DMS79 treated with DMSO at 0.1 percent for 48 hours (cell line): ENCODE data around the gene MRPS2.
"Not testable (repeated sequence)": the region's sequence is repeated elsewhere in the genome, so short reads cannot be mapped to it uniquely, and the experiment has no call there.

Experiments used
- DNase-seq: peaks from one replicate; lab custom pipeline; 2025; lab: John Stamatoyannopoulos, UW

MRPS2 gene

DNA sequence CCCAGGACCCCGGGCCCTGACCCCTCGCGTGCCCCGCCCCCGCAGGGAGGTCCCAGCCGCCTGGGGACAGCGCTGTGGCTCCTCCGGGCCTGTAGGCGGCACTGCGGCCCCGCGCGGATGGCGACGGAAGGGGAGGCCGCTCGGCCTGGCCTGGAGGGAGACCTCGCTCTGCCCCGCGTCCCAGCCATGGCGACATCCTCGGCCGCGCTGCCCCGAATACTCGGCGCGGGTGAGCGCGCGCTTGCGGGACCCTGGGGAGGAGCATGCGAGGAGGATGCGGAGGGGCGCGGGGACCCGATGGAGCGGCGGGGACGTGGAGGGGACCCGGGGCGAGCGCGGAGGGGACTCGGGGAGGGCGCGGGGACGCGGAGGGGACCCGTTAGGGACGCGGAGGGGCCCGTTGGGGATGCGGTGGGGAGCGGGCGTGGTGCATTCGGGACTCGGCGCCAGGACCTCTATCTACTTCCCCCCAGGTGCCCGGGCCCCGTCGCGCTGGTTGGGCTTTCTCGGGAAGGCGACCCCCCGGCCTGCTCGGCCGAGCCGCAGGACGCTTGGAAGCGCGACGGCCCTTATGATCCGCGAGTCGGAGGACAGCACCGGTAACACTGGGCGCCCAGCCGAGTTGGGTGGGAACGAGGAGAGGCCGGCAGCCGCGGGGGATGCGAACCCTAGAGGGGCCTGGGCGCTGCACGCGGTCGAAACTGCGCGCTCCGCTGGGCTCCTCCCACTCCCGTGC lies at the start of gene MRPS2:
Gene MRPS2, plus strand, starts transcription at position 158 of the 736 bp plus-strand sequence. Its CDS starts 29 bp downstream, at position 187.
- peak; percentile 61 for DNase-seq

- DNase-seq: no peak
These were observed 49.5 kb upstream of the MRPS2 start for GRCh38 chr9:135450956-135451355.

GRCh38 chr9:135451909-135452308 lies 48.6 kb upstream of the MRPS2 start:
- not testable (repeated sequence) for DNase-seq

GRCh38 chr9:135454737-135455136 lies 45.7 kb upstream of the MRPS2 start:
- no peak for DNase-seq

DNA sequence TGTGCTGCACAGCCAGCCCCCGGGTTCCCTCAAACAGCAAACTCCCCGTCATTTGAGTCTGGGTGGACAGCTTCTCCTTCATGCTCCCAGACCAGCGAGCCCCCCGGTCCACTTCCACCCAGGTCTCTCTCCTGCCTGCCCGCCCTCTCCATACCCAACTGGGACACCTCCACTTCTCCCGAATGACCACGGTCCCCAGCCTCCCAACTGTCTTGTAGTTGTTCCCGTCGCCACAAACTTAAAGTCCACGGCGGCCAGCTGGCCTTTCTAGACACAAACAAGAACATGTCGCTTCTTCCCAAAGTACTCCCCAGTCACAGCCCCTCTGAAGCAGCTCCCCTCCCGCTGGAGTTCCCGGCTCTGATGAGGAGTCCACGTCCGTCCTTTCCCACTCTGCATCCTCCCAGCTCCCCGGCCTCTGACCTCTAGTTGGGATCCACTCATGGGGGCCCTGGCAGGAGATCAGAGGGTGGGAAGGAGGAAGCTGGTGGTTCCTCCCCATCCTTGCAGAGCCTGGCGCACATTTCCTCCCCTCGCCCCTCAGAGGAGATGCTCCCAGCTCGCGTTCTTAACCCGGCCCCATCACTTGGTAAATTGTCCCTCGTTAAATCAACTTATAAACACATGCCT lies 45.0 kb upstream of the MRPS2 start:
- DNase-seq: no peak

GRCh38 chr9:135456436-135457104 lies 43.9 kb upstream of the MRPS2 start:
- peak; percentile 33 for DNase-seq

GRCh38 chr9:135458478-135458877 lies 42.0 kb upstream of the MRPS2 start:
- DNase-seq: not testable (repeated sequence)

- DNase-seq: peak; percentile 46
These were observed 38.5 kb upstream of the MRPS2 start for GRCh38 chr9:135461936-135462335.

- DNase-seq: no peak
These were observed 37.3 kb upstream of the MRPS2 start for GRCh38 chr9:135463140-135463539.

- DNase-seq: no peak
These were observed 36.3 kb upstream of the MRPS2 start for GRCh38 chr9:135464181-135464580.

- no peak for DNase-seq
These were observed 31.5 kb upstream of the MRPS2 start for GRCh38 chr9:135468854-135469521.

DNA sequence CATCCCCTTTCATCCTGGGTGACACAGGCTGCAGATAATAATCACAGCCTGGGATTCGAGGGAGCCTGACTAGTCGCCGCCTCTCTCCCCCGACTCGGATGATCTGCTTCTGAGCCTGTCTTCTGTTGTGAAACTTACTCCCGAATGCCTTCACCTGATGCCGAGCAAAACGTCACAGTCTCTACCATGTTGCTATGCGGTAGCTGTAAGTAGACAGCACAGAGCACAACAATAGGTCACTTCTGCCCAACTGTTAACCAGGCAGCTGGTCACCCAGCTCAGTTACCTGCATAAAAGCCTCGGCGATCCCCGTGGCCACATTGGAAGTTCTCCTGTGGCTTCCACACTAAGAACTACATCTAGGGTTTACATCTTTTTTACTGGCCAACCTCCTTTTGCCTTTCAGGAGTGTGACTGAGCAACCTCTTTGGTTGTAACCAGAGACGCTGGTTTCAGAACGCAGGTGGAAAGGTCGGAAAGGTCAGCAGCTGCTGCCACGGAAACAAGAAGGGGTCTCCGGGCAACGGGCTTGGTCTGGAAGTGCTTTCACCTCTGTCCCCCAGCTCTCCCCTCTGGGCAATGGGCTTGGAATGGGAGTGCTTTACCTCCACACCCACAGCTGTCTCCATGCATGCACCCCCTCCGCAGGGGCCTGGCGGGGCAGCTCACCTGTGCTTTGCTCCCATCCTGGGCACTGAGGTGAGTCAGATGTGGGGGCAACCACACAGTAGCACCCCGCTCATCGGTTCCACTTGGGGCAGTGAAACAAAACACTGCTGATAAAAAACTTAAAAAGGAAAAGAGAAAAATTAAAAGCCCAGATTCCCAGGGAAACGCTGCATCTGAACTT lies 28.5 kb upstream of the MRPS2 start:
- peak; percentile 80 for DNase-seq

DNA sequence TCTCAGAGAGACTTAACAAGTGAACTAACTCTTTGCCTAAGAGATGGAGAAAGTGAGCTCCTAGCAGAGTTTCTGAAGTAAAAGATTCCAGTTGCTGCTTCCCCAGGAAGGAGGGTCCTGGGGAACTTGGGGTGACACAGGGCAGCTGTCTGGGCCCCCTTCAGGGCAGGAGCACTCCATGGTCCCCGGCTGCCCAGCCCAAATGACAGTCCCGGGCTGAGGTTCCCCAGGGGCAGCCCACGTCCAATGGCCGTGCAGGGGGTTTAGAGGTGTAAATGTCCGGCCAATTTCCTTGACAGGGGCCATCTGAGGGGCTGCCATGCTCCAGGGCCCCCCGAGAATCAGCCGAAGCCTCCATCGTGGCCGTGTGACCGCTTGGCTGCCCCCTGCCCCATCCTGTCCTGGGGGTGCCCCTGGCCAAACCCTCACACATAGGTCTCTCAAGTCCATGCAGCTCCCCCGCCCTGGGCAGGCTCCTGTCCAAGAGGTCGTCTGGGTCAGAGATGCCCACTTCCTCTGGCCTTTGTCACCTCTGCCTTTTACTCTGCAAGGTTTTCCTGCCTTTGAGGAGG lies 26.4 kb upstream of the MRPS2 start:
- DNase-seq: no peak

- DNase-seq: peak; percentile 25
These were observed 25.6 kb upstream of the MRPS2 start for GRCh38 chr9:135474915-135475314.

DNA sequence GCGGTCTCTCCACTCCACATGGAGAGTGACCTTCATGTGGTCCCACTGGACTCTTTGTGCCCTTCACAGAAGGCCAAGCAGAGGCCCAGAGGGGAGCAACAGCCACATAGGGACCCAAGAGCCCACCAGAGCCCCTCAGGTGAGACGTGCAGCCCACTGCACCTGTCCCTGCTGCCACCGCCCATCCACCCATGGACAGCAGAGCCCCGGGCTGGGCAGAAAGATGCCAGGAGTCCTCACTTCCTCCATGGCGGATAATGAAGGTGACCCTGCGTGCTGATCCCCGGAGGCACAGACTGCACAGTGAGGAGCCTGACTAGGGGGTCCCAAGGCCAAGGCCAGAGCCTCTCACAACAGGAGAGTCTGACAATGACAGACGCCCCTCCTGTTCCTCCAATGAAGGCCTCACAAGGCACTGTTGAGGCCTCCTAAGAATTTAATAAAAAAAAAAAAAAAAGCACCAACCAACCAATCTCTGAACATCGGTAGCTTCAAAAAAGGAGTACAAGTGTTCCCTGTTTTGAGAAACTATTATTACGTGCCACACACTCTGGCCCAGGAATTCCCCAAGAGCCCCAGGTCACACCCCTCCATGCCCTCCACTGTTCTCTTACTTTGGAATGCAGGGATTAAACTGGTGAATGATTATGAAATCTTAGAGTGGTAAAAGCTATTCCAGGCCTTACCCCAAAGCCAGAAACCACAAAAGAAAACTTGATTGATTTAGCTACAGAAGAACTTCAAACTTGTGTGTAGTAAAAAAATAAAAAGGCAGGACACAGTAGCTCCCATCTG lies 23.7 kb upstream of the MRPS2 start:
- DNase-seq: no peak

- no peak for DNase-seq
These were observed 22.3 kb upstream of the MRPS2 start for GRCh38 chr9:135478191-135478590.

GRCh38 chr9:135478829-135479468 lies 21.5 kb upstream of the MRPS2 start:
- peak; percentile 34 for DNase-seq

GRCh38 chr9:135479469-135480052 lies 20.9 kb upstream of the MRPS2 start, which contains the start of gene PPP1R26:
TSS of gene PPP1R26 (plus strand) at chr9:135479782. CDS start at chr9:135484511, 4,729 bp downstream.
- no peak for DNase-seq
